Activated T-helper 1 cell treated with anti-CD3 and anti-CD28 coated beads, Interleukin-12 subunit alpha, Interleukin-12 subunit beta, Interleukin-2, Interleukin-4 antibody, amounts not matched to agents 30 ng/mL and 10 ng/mL and 1 ng/mL, durations not matched to agents 14 hours and 24 hours and 36 hours (primary cell): Measurements from ENCODE around the gene AP4B1. TPM values are rescaled to one million over a fixed set of nuclear protein-coding genes. Genes with fewer than 3 reads are reported as not detected.
"Not testable (repeated sequence)": the region's sequence is repeated elsewhere in the genome, so short reads cannot be mapped to it uniquely, and the experiment has no call there.

ENCODE experiments used
- DNase-seq: peaks from one replicate; pipeline ENCODE4 v3.0.0; 2021; ENCODE audit warnings: low spot score
- H3K27ac Mint-ChIP-seq: one replicate; pipeline ENCODE4 v1.8.0; 2021; ENCODE audit warnings: mild to moderate bottlenecking, mixed read lengths
- H3K27me3 Mint-ChIP-seq: one replicate; pipeline ENCODE4 v1.8.0; 2022; ENCODE audit warnings: mild to moderate bottlenecking, moderate library complexity, mixed read lengths; ENCODE audit not compliant: insufficient read depth
- H3K36me3 Mint-ChIP-seq: one replicate; pipeline ENCODE4 v1.8.0; 2021; ENCODE audit warnings: low read depth, mixed read lengths
- H3K4me1 Mint-ChIP-seq: one replicate; pipeline ENCODE4 v1.8.0; 2021; ENCODE audit warnings: low read depth, mixed read lengths
- H3K4me3 Mint-ChIP-seq: one replicate; pipeline ENCODE4 v1.8.0; 2021; ENCODE audit warnings: mild to moderate bottlenecking, moderate library complexity, mixed read lengths
- H3K9me3 Mint-ChIP-seq: one replicate; pipeline ENCODE4 v1.8.0; 2021; ENCODE audit warnings: mixed read lengths
- intact Hi-C: fragments of 100-400 bp; cut with micrococcal nuclease; formaldehyde crosslinking; loops from one replicate; pipeline ENCODE4 v1.15.1; 2024
- total RNA-seq: library from RNA; stranded (reverse); gene quantifications from 2 replicates; pipeline ENCODE4 v1.2.3, GENCODE V29; 2022

Gene AP4B1
- 36.3 and 40.9 TPM in 2 replicates for total RNA-seq

GRCh38 chr1:113904674-113905434 is at the start of gene AP4B1, which contains the start of gene DCLRE1B:
TSS of gene AP4B1 (minus strand) at chr1:113904799. CDS start at chr1:113904717, 82 bp downstream.
TSS of gene DCLRE1B (plus strand) at chr1:113905326. CDS start at chr1:113905587, 261 bp downstream.
- DNase-seq: peak; percentile 98
- H3K36me3 Mint-ChIP-seq: peaks cover 42% of the 10 kb centered on the region
- H3K9me3 Mint-ChIP-seq: no peaks in the 10 kb centered on the region
- peaks cover 58% of the 10 kb centered on the region for H3K4me1 Mint-ChIP-seq
- H3K27ac Mint-ChIP-seq: peak within 1 kb of the TSS; percentile 95
- no peaks in the 10 kb centered on the region for H3K27me3 Mint-ChIP-seq
- H3K4me3 Mint-ChIP-seq: peak within 1 kb of the TSS; percentile 99
- intact Hi-C loops: loop anchor here (1.0 to 10.0 kb wide), 10 partner anchors 24 to 950 kb away; partner anchors contain the start of genes HIPK1, MAGI3, NRAS and PHTF1

GRCh38 chr1:113951719-113952118 is 47.1 kb upstream of the AP4B1 start:
- Mint-ChIP-seq H3K9me3 (no peaks in the 10 kb centered on the region), H3K27ac (no peak overlapping the region), H3K4me1 (peaks cover 33% of the 10 kb centered on the region), H3K27me3 (no peaks in the 10 kb centered on the region), H3K36me3 (peaks cover 34% of the 10 kb centered on the region), H3K4me3 (no peak overlapping the region)
- intact Hi-C loops: no loop called here
- DNase-seq: no peak

DNA sequence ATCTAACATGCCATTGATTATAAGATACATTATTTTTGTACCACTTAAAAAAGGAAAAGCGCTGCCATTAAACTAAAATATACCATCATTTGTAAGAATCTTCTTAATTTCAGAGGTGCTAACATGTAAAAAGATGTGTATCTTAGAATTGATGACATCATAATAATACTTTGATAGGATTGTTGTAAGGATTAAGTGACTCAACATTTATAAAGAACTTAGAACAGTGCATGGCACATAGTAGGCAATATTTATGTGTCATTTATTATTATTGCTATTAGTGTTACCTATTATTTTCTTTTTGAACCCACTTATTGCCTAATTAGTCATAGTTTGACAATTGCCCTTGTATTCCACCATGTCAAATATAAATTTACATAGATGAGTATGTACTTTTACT is 46.3 kb upstream of the AP4B1 start:
- intact Hi-C loops: no loop called here
- no peak overlapping the region for H3K4me3 Mint-ChIP-seq
- DNase-seq: no peak
- no peaks in the 10 kb centered on the region for H3K9me3 Mint-ChIP-seq
- peaks cover 34% of the 10 kb centered on the region for H3K36me3 Mint-ChIP-seq
- H3K27me3 Mint-ChIP-seq: no peaks in the 10 kb centered on the region
- peaks cover 41% of the 10 kb centered on the region for H3K4me1 Mint-ChIP-seq
- no peak overlapping the region for H3K27ac Mint-ChIP-seq

DNA sequence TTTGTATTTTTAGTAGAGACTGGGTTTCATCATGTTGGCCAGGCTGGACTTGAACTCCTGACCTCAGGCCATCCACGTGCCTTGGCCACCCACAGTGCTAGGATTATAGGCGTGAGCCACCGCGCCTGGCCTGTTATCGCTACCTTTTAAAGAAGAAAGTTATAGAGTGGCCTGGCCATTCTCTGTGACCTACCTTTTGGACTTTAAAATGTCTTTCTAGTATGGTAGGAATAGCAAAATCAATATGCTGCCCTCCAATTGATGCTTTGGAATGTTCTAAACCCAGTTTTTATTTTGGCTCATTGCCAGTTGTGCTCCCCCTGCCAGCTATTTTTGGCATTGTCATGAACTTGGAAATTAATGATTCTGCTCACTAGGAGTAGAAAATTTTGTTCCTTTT is 44.4 kb upstream of the AP4B1 start:
- peaks cover 34% of the 10 kb centered on the region for H3K36me3 Mint-ChIP-seq
- no peaks in the 10 kb centered on the region for H3K27me3 Mint-ChIP-seq
- intact Hi-C loops: no loop called here
- DNase-seq: no peak
- H3K9me3 Mint-ChIP-seq: no peaks in the 10 kb centered on the region
- no peak overlapping the region for H3K27ac Mint-ChIP-seq
- H3K4me1 Mint-ChIP-seq: peaks cover 49% of the 10 kb centered on the region
- H3K4me3 Mint-ChIP-seq: no peak overlapping the region

DNA sequence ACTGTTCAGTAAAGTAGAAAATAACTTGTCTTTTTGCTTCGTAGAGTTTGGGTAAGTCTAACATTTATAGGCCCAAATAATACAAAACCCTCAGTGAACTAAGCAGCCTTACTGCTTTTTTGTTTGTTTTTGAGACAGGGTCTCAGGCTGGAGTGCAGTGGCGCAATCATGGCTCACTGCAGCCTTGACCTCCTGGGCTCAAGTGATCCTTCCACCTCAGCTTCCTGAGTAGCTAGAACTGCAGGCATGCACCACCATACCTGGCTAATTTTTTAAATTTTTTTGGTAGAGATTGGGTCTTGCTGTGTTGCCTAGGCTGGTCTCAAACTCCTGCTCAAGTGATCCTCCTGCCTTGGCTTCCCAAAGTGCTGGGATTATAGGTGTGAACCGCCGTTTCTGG is 43.6 kb upstream of the AP4B1 start:
- Mint-ChIP-seq H3K4me1 (peaks cover 52% of the 10 kb centered on the region), H3K36me3 (peaks cover 34% of the 10 kb centered on the region)
- intact Hi-C loops, H3K9me3 Mint-ChIP-seq, DNase-seq, H3K27ac Mint-ChIP-seq, H3K4me3 Mint-ChIP-seq, H3K27me3 Mint-ChIP-seq: not testable (repeated sequence)

DNA sequence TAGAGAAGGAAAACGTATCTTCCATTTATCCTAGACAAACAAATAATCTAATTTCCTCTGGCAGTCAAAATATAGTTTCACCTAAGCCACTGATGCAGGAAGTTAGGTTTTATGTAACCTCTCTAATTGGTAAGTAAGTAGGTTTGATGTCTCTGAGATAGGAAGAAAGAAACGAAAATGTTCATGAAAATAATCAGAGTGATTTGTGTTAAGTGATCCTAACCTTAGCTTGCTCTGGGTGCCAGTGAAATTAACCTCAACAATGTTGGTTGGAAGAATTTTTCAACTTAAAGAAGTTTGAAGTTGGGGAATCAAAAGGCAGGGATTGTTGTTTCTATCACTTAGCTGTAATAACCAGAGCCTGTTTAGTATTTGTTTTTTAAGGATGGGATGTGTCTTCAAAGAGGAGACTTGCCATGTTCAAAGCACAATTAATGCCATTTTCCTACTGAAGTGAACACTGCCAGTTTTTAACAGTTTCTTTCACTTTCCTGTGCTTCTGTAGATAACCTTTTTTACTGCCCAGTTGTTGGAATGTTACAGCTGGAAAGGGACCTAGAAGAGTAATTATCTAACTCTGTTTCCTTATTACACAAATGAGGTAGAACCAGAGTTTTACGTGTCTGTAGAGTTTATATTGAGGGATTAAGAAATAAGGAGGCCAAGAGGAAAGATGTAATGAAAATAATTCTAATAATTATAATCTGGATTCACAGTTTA is 42.9 kb upstream of the AP4B1 start:
- intact Hi-C loops: loop anchor here (1.0 to 2.0 kb wide), 2 partner anchors 8 to 15 kb away; no protein-coding TSS in a partner anchor

DNA sequence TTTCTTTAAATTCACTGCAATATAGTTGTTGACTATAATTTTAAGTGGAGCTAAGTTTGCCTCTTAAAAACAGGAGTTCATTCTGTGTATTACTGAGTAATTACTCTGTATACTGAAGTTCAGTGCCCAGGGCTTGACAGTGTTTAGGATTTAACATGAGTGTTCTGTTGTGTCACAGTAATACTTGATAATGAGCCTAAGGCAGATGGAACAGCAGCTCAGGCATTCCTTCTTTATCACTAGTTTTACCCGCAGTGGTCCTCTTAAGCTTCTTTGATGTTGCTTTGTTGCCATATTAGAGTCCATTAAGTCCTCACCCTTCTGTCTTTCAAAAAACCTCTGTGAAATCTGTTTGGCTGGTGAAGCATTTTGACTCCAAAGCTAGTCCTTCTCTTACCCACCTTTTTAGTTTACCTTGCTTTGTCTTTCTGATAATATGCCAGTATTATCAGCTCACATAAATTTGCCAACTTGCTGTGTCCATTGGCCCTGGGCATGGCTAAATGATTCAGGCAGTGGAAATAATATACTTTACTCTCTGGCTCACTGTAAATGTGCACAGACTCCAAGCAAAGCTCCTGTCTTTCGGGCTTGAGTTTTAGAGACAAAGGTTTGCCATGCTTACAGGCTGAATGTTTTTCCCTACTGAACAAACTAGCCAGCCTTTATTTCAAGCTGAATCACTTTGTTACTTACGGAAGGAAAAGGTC is 42.2 kb upstream of the AP4B1 start:
- H3K36me3 Mint-ChIP-seq: peaks cover 39% of the 10 kb centered on the region
- H3K27ac Mint-ChIP-seq: peak overlapping the region; percentile 41
- DNase-seq: no peak
- peaks cover 55% of the 10 kb centered on the region for H3K4me1 Mint-ChIP-seq
- intact Hi-C loops: loop anchor here (1.0 to 2.0 kb wide), 2 partner anchors 8 to 16 kb away; no protein-coding TSS in a partner anchor
- H3K27me3 Mint-ChIP-seq: no peaks in the 10 kb centered on the region
- peak overlapping the region; percentile 53 for H3K4me3 Mint-ChIP-seq
- peaks cover 3% of the 10 kb centered on the region for H3K9me3 Mint-ChIP-seq

More for the DNA sequence above, 42.9 kb upstream of the AP4B1 start:
- peaks cover 55% of the 10 kb centered on the region for H3K4me1 Mint-ChIP-seq
- H3K4me3 Mint-ChIP-seq: peak overlapping the region; percentile 53
- peaks cover 36% of the 10 kb centered on the region for H3K36me3 Mint-ChIP-seq
- H3K27me3 Mint-ChIP-seq: no peaks in the 10 kb centered on the region
- H3K27ac Mint-ChIP-seq: peak overlapping the region; percentile 41
- peaks cover 3% of the 10 kb centered on the region for H3K9me3 Mint-ChIP-seq
- no peak for DNase-seq

DNA sequence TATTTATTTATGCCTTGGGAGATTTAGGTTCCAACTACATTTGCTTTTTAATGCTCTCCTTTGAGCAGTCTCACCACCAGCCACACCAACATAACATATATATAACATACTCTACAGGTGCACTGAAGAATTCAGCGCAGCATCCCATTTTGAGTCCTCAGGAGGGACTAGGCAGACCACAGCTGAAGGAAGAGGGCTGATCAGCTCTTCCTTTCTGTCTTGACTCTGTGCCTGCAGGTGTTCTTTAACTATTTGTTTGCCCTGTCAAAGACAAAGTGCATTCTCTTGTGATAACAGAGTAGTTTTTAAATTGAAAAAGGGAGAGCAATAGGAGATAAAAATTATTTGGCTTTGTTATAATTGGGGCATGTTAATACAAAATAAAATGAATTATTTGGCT is 41.5 kb upstream of the AP4B1 start:
- intact Hi-C loops: loop anchor here (2.0 kb wide), 1 partner anchor 17 kb away; no protein-coding TSS in a partner anchor
- no peak for DNase-seq

DNA sequence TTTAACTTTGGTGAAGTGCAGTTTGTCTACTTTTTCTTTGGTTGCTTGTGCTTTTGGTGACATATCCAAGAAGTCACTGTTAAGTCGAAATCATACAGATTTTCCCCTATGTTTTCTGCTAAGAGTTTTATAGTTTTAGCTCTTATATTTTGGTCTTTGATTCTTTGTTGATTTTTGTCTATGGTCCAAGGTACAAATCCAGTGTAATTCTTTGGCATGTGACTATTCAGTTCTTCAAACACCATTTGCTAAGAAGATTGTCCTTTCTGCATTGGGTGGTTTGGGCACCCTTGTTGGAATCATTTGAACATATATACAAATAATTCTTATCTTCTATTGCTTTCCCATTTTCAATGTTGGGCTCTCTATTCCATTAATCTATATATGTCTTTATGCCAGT is 40.7 kb upstream of the AP4B1 start:
- no peaks in the 10 kb centered on the region for H3K27me3 Mint-ChIP-seq
- intact Hi-C loops: no loop called here
- no peak for DNase-seq
- no peak overlapping the region for H3K27ac Mint-ChIP-seq
- peaks cover 46% of the 10 kb centered on the region for H3K36me3 Mint-ChIP-seq
- no peak overlapping the region for H3K4me3 Mint-ChIP-seq
- peaks cover 3% of the 10 kb centered on the region for H3K9me3 Mint-ChIP-seq
- H3K4me1 Mint-ChIP-seq: peaks cover 64% of the 10 kb centered on the region

More for the DNA sequence above, 41.5 kb upstream of the AP4B1 start:
- peaks cover 3% of the 10 kb centered on the region for H3K9me3 Mint-ChIP-seq
- peaks cover 39% of the 10 kb centered on the region for H3K36me3 Mint-ChIP-seq
- peaks cover 57% of the 10 kb centered on the region for H3K4me1 Mint-ChIP-seq
- H3K4me3 Mint-ChIP-seq: peak overlapping the region; percentile 24
- no peak overlapping the region for H3K27ac Mint-ChIP-seq
- H3K27me3 Mint-ChIP-seq: no peaks in the 10 kb centered on the region

DNA sequence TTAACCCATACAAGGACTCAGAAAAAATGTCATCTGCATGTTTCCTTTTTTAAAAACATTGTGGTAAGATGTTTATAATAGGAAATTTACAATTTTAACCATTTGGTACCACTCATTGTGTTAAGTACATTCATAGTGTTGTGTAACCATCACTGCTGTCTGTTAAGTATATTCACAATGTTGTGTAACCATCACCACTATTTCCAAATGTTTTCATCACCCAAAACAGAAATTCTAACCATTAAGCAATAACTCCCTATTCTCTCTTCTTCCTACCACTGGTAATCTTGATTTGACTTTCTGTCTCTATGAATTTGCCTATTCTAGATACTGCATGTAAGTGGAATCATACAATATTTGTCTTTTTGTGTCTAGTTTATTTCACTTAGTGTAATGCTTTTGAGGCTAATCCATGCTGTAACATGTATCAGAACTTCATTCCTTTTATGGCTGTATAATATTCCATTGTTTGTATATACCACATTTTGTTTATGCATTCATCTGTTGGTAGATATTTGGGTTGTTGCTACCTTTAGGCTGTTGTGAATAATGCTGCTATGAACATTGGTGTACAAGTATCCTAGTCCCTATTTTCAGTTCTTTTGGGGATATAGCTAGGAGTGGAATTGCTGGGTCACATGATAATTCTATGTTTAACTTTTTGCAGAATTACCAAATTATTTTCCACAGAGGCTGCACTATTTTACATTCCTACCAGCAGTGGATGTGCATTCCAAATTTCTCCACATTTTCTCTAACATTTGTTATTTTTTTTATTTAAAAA is 38.6 kb upstream of the AP4B1 start:
- H3K4me1 Mint-ChIP-seq: peaks cover 71% of the 10 kb centered on the region
- no peaks in the 10 kb centered on the region for H3K27me3 Mint-ChIP-seq
- no peak overlapping the region for H3K4me3 Mint-ChIP-seq
- intact Hi-C loops: loop anchor here (2.0 kb wide), 1 partner anchor 32 kb away; no protein-coding TSS in a partner anchor
- peaks cover 3% of the 10 kb centered on the region for H3K9me3 Mint-ChIP-seq
- no peak overlapping the region for H3K27ac Mint-ChIP-seq
- H3K36me3 Mint-ChIP-seq: peaks cover 44% of the 10 kb centered on the region
- DNase-seq: no peak

GRCh38 chr1:113942527-113942926 is 37.9 kb upstream of the AP4B1 start:
- Mint-ChIP-seq H3K4me3 (no peak overlapping the region), H3K4me1 (peaks cover 71% of the 10 kb centered on the region), H3K27me3 (no peaks in the 10 kb centered on the region), H3K36me3 (peaks cover 44% of the 10 kb centered on the region), H3K27ac (no peak overlapping the region), H3K9me3 (peaks cover 3% of the 10 kb centered on the region)
- intact Hi-C loops: loop anchor here (2.0 kb wide), 1 partner anchor 32 kb away; no protein-coding TSS in a partner anchor
- DNase-seq: no peak

GRCh38 chr1:113941245-113941559 is 36.6 kb upstream of the AP4B1 start:
- Mint-ChIP-seq H3K27me3 (no peaks in the 10 kb centered on the region), H3K36me3 (peaks cover 44% of the 10 kb centered on the region), H3K4me1 (peaks cover 68% of the 10 kb centered on the region), H3K4me3 (no peak overlapping the region), H3K27ac (peak overlapping the region; percentile 89), H3K9me3 (peaks cover 3% of the 10 kb centered on the region)
- no peak for DNase-seq
- intact Hi-C loops: no loop called here
